Colonic mucosa (tissue), 4 donors: ENCODE measurements around the gene PCNA. TPM values are rescaled to one million over a fixed set of nuclear protein-coding genes. Genes with fewer than 3 reads are reported as not detected.

ENCODE experiments used
- DNase-seq: peaks from one replicate; pipeline ENCODE4 v3.0.0-alpha.2; 2020
- H3K27ac ChIP-seq: fragments of 200-600 bp; one replicate; pipeline ENCODE4 v1.8.0; 2021
- H3K27me3 ChIP-seq: fragments of 200-600 bp; one replicate; pipeline ENCODE4 v1.8.0; 2021
- H3K36me3 ChIP-seq: fragments of 200-600 bp; one replicate; pipeline ENCODE4 v1.8.0; 2021
- H3K4me1 ChIP-seq: fragments of 200-600 bp; one replicate; pipeline ENCODE4 v1.8.0; 2021; ENCODE audit warnings: mild to moderate bottlenecking
- H3K4me3 ChIP-seq: fragments of 200-600 bp; one replicate; pipeline ENCODE4 v1.8.0; 2021
- H3K9ac ChIP-seq, 2 donors: one replicate each; pipeline ENCODE4 v1.7.0; 2013; ENCODE audit warnings: control low read depth in 2 of 2, low read depth in 2 of 2, low read length in 2 of 2
- H3K9me3 ChIP-seq: fragments of 200-600 bp; one replicate; pipeline ENCODE4 v1.8.0; 2021
- CTCF ChIP-seq: fragments of 200-600 bp; IDR thresholded peaks from one replicate; pipeline ENCODE4 v1.8.0; 2022; ENCODE audit warnings: antibody characterized with exemption, mild to moderate bottlenecking
- intact Hi-C: fragments of 100-400 bp; cut with DNase I; formaldehyde crosslinking; loops from one replicate; pipeline ENCODE4 v1.14.1; 2022
- total RNA-seq, 2 donors: library from RNA; stranded (reverse); fragmentation: NEBNext Ultra II Directional in 1 of 2; extraction: Animal tissue kit (Norgen Biotek cat#: 25700) in 1 of 2; gene quantifications; one replicate each; pipeline ENCODE4 v1.2.1, GENCODE V29; 2021
- donor health status: healthy.
- donor health status: DM: no; HTN: no; CAD: no.
- donor health status: DM: no; HTN: no; CAD: no.

The PCNA gene
- total RNA-seq, 2 donors from 2014 or later: 59.0 to 204 TPM

DNA sequence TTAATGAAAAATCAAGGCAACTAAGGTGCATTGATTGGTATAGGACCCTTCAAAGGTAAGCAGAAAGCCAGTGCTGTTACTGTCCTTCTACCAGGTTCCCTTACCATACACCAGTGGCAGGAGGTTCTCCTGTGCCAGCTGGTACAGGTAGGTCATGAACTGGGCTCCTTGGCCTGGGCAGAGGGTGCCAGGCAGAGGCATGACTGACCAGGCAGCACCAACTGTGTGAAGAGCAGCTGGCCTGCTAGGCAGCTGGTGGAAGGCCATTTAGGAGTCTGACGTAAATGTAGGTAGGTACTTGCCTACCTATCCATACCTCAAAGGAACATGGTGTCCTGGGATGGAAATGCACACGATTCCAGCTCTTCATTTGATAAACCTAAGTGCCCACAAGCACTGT lies 23.3 kb downstream of the PCNA start:
- H3K4me1 ChIP-seq: no peaks in the 10 kb centered on the region
- no peak for TF ChIP-seq CTCF
- no peaks in the 10 kb centered on the region for H3K36me3 ChIP-seq
- no peaks in the 10 kb centered on the region for H3K27me3 ChIP-seq
- DNase-seq: no peak
- intact Hi-C loops: loop anchor here (10.0 kb wide), 1 partner anchor 92 kb away; the partner anchor contains the start of gene SLC23A2
- no peak overlapping the region for H3K27ac ChIP-seq
- no peak overlapping the region for H3K9ac ChIP-seq
- H3K9me3 ChIP-seq: no peaks in the 10 kb centered on the region
- no peak overlapping the region for H3K4me3 ChIP-seq

DNA sequence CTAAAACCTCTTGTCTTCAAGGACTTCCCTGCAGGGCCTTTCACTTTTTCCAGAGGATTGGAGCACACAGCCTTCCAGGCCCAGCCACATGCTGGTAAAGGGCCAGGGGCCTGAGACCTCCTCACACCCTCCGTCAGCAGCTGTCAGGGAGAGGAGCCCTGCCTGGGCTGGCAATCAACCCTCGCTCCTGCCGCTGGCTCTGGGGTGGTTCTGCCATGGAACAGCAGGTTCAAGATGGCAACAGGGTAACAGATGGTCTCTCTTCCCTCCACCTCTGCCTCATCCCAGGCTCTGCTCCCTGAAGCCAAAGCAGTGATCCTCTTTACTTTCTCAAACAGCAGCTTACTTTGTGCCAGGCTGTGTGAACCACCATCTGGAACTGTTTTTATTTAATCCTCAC lies 23.8 kb downstream of the PCNA start:
- Histone ChIP-seq H3K4me1 (no peaks in the 10 kb centered on the region), H3K9me3 (no peaks in the 10 kb centered on the region), H3K27me3 (no peaks in the 10 kb centered on the region), H3K9ac (no peak overlapping the region), H3K4me3 (no peak overlapping the region), H3K27ac (no peak overlapping the region), H3K36me3 (no peaks in the 10 kb centered on the region)
- no peak for TF ChIP-seq CTCF
- no peak for DNase-seq
- intact Hi-C loops: loop anchor here (10.0 kb wide), 1 partner anchor 91 kb away; the partner anchor contains the start of gene SLC23A2

DNA sequence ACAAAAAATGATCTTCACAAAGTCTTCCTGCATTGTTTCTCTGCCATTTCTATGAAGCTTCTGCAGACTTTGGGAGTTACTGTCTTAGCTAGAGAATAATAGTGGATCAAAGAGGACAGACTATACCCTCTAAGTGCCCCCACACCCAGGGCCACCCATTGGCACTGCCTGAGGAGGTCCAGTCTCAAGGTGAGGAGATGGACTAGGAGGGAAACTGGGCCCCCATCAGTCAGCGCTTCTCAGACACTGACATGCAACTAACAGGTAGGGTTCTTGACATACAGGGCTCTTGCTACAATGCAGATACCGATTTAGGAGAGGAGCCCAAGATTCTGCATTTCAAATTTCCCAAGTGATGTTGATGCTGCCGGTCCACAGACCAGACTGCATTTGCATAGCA lies 24.3 kb downstream of the PCNA start:
- no peak for TF ChIP-seq CTCF
- intact Hi-C loops: loop anchor here (10.0 kb wide), 1 partner anchor 91 kb away; the partner anchor contains the start of gene SLC23A2
- Histone ChIP-seq H3K4me1 (no peaks in the 10 kb centered on the region), H3K27ac (no peak overlapping the region), H3K36me3 (no peaks in the 10 kb centered on the region), H3K9me3 (no peaks in the 10 kb centered on the region), H3K4me3 (no peak overlapping the region), H3K9ac (no peak overlapping the region), H3K27me3 (no peaks in the 10 kb centered on the region)
- DNase-seq: no peak

DNA sequence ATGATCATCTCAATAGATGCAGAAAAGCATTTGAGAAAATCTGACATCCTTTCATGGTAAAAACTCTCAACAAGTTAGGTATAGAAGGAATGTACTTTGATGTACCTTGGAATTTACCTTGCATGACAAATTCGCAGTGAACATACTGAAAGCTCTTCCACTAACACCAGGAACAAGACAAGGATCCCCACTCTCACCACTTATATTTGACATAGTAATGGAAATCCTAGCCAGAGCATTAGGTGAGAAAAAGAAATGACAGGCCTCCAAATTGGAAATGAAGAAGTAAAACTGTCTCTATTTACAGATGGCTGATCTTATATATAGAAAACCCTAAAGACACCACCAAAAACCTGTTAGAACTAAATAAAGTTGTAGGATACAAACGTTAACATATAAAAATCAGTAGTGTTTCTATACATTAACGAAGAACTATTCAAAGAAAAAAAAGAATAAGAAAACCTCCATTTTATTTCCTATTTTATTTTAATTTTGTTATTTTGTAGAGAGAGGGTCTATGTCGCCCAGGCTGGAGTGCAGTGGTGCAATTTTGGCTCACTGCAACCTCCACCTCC lies 26.9 kb downstream of the PCNA start:
- Histone ChIP-seq H3K9me3 (no peaks in the 10 kb centered on the region), H3K27me3 (no peaks in the 10 kb centered on the region), H3K4me1 (no peaks in the 10 kb centered on the region), H3K4me3 (no peak overlapping the region), H3K9ac (no peak overlapping the region), H3K27ac (no peak overlapping the region), H3K36me3 (no peaks in the 10 kb centered on the region)
- intact Hi-C loops: loop anchor here (10.0 kb wide), 1 partner anchor 88 kb away; the partner anchor contains the start of gene SLC23A2
- no peak for DNase-seq
- no peak for TF ChIP-seq CTCF

- no peak overlapping the region for H3K27ac ChIP-seq
- no peak overlapping the region for H3K9ac ChIP-seq
- H3K36me3 ChIP-seq: no peaks in the 10 kb centered on the region
- intact Hi-C loops: loop anchor here (10.0 kb wide), 1 partner anchor 87 kb away; the partner anchor contains the start of gene SLC23A2
- no peaks in the 10 kb centered on the region for H3K27me3 ChIP-seq
- no peaks in the 10 kb centered on the region for H3K9me3 ChIP-seq
- no peak for TF ChIP-seq CTCF
- no peaks in the 10 kb centered on the region for H3K4me1 ChIP-seq
- DNase-seq: no peak
- no peak overlapping the region for H3K4me3 ChIP-seq
These were observed 27.9 kb downstream of the PCNA start for GRCh38 chr20:5091902-5092301.
